Kidney (tissue), 14 donors: ENCODE measurements around the gene TLR10. TPM values are rescaled to one million over a fixed set of nuclear protein-coding genes. Genes with fewer than 3 reads are reported as not detected.

ENCODE experiments used
- DNase-seq, 5 donors: peaks; one replicate each; pipeline ENCODE4 v3.0.0-alpha.2; 2013 to 2020
- FAIRE-seq: peaks from 2 replicates; lab custom pipeline; 2012; peaks lifted over from hg19 to GRCh38; lab: Jason Lieb, UNC
- H3K27ac ChIP-seq, 2 donors: one replicate each; pipeline ENCODE4 v1.7.0; 2013; ENCODE audit warnings: low read depth in 2 of 2, low read length in 2 of 2, inconsistent platforms in 1 of 2
- H3K27me3 ChIP-seq: one replicate; pipeline ENCODE4 v1.7.1; 2013; ENCODE audit warnings: low read length, inconsistent platforms; ENCODE audit not compliant: control insufficient read depth, insufficient read depth
- H3K36me3 ChIP-seq, 3 donors: one replicate each; pipeline versions ENCODE4 v1.7.0 to v1.7.1; 2013; ENCODE audit warnings: low read length in 3 of 3, control low read depth in 1 of 3, inconsistent platforms in 1 of 3; ENCODE audit not compliant: insufficient read depth in 3 of 3, control insufficient read depth in 2 of 3
- H3K4me1 ChIP-seq, 3 donors: one replicate each; pipeline versions ENCODE4 v1.7.0 to v1.7.1; 2013; ENCODE audit warnings: low read length in 3 of 3, inconsistent platforms in 1 of 3, low read depth in 1 of 3; ENCODE audit not compliant: control insufficient read depth in 2 of 3, insufficient read depth in 2 of 3
- H3K4me3 ChIP-seq, 3 donors: one replicate each; pipeline versions ENCODE4 v1.7.0 to v1.8.1; 2013; ENCODE audit warnings: low read length in 3 of 3, control low read depth in 1 of 3, inconsistent platforms in 1 of 3
- H3K9ac ChIP-seq, 3 donors: one replicate each; pipeline versions ENCODE4 v1.7.0 to v1.7.1; 2013; ENCODE audit warnings: low read length in 3 of 3, control low read depth in 1 of 3, inconsistent platforms in 1 of 3
- H3K9me3 ChIP-seq, 3 donors: one replicate each; pipeline versions ENCODE4 v1.7.0 to v1.7.1; 2013; ENCODE audit warnings: low read length in 3 of 3, control low read depth in 1 of 3, inconsistent platforms in 1 of 3; ENCODE audit not compliant: control insufficient read depth in 2 of 3, insufficient read depth in 1 of 3
- intact Hi-C: fragments of 100-400 bp; cut with DNase I; formaldehyde crosslinking; loops from one replicate; pipeline ENCODE4 v1.11.1; 2022
- polyA plus RNA-seq: library from polyadenylated mRNA; stranded (reverse); fragments of 350-450 nt; fragmentation: Illumina TruSeq; extraction: RNeasy Lipid Tissue Mini Kit (QIAGEN cat#74804); gene quantifications from one replicate; pipeline ENCODE4 v1.2.3, GENCODE V29; 2014; ENCODE audit warnings: low read depth, low replicate concordance; ENCODE audit not compliant: insufficient read depth
- total RNA-seq: library from RNA; stranded (reverse); fragmentation: NEBNext Ultra II Directional; extraction: Animal tissue kit (Norgen Biotek cat#: 25700); gene quantifications from one replicate; pipeline ENCODE4 v1.2.1, GENCODE V29; 2021
- TF ChIP-seq, protein P1 (sequence below): IDR thresholded peaks from 3 replicates; pipeline ENCODE4 v1.5.1; 2012; ENCODE audit warnings: mild to moderate bottlenecking, moderate library complexity, borderline replicate concordance; ENCODE audit not compliant: insufficient read depth; ENCODE audit errors: extremely low read depth
- donor health status: control.
- donor health status: control.
- donor health status: control.
- donor health status: control.
- donor health status: control.
- donor health status: DM: yes; HTN: yes; CAD: no.
- donor health status: Normal renal cell carcinoma (clear cell type).

The TLR10 gene
- total and polyA plus RNA-seq, 2 donors from 2014 or later: 0.11 to 2.0 TPM

DNA sequence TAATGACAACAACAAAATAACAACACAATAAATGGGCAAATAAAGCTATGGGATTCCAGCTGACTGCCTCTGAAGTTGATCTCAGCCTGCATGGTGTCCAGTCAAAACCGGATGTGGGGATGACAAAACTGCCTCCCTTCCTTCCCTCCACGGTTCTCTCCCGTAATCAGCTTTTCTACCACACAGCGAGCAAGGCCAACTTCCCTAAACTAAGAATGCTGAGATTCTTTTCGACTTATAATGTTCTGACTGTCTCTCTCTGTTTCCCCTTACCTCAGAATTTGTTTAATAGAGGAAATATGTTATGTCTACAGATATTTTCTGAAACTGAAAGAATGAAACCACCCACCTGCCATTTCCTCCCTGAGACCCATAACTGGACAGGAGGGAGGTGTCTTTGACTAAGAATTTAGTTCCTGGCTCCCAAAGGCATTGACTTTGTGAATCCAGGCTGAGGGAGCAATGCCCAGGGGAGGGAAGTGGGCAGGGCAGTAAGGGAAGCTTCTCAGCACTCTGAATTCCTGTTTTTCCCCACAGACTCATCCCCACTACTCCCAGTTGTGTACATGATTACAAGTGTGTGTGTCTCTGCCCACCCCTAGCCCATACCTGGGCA lies 22.8 kb upstream of the TLR10 start:
- Histone ChIP-seq H3K4me3 (peak overlapping the region in 2 of 3 donors; percentile 28 to 45), H3K4me1 (peaks cover 0 to 6% (median 3%) of the 10 kb centered on the region in 3 donors), H3K27me3 (no peaks in the 10 kb centered on the region), H3K9me3 (no peaks in the 10 kb centered on the region), H3K36me3 (no peaks in the 10 kb centered on the region), H3K27ac (peak overlapping the region; percentile 6 to 51), H3K9ac (peak overlapping the region in 1 of 3 donors; percentile 49)
- no peak for FAIRE-seq
- intact Hi-C loops: no loop called here
- TF ChIP-seq, protein P1, sequence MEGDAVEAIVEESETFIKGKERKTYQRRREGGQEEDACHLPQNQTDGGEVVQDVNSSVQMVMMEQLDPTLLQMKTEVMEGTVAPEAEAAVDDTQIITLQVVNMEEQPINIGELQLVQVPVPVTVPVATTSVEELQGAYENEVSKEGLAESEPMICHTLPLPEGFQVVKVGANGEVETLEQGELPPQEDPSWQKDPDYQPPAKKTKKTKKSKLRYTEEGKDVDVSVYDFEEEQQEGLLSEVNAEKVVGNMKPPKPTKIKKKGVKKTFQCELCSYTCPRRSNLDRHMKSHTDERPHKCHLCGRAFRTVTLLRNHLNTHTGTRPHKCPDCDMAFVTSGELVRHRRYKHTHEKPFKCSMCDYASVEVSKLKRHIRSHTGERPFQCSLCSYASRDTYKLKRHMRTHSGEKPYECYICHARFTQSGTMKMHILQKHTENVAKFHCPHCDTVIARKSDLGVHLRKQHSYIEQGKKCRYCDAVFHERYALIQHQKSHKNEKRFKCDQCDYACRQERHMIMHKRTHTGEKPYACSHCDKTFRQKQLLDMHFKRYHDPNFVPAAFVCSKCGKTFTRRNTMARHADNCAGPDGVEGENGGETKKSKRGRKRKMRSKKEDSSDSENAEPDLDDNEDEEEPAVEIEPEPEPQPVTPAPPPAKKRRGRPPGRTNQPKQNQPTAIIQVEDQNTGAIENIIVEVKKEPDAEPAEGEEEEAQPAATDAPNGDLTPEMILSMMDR: no peak
- peak in 1 of 5 donors; percentile 26 for DNase-seq

DNA sequence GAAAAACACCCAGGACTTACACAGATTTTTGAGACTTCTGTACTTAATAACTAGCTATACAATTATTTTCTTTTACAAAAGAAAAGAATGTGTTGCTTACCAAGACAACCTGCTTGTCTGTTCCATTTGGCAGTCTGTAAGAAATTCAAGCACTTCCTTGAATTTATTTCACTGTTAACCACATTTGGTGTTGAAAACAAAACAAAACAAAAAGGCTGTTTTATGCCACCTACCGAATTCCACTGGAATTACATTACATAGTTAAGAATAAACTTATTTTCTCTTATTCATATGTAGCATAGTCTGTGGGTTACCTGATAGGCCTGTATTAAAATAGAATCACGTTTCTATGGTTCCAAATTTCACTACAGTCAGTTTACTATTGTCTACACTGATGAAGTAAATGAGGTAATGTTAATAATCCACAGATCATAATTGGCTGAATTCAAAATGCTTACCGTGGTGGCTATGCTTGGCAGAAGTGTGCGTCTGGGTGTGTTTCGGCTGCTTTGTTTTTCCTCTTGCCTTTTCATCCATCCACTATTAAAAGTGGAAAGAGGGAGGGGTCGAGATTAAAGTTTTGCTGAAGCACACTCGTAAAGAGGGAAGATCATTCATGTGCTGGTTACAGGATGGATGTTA lies 22.0 kb upstream of the TLR10 start, which contains the start of gene TLR1:
TSS of gene TLR1 (minus strand) at position 138 of the 642 bp plus-strand sequence. CDS start 5,960 bp downstream, outside the sequence.
- FAIRE-seq (peak; percentile 96), DNase-seq (peak in 2 of 5 donors; percentile 61 to 78)
- intact Hi-C loops: no loop called here
- TF ChIP-seq, protein P1: peak; percentile 46
- H3K27me3 ChIP-seq: no peaks in the 10 kb centered on the region
- peak within 1 kb of the TSS; percentile 46 to 59 for H3K27ac ChIP-seq
- H3K36me3 ChIP-seq: peaks cover 0 to 3% (median 0%) of the 10 kb centered on the region in 3 donors
- H3K4me3 ChIP-seq: peak within 1 kb of the TSS; percentile 16 to 66 (median 45)
- H3K9me3 ChIP-seq: no peaks in the 10 kb centered on the region
- H3K4me1 ChIP-seq: peaks cover 0 to 6% (median 3%) of the 10 kb centered on the region in 3 donors
- peak within 1 kb of the TSS in 2 of 3 donors; percentile 45 to 55 for H3K9ac ChIP-seq

DNA sequence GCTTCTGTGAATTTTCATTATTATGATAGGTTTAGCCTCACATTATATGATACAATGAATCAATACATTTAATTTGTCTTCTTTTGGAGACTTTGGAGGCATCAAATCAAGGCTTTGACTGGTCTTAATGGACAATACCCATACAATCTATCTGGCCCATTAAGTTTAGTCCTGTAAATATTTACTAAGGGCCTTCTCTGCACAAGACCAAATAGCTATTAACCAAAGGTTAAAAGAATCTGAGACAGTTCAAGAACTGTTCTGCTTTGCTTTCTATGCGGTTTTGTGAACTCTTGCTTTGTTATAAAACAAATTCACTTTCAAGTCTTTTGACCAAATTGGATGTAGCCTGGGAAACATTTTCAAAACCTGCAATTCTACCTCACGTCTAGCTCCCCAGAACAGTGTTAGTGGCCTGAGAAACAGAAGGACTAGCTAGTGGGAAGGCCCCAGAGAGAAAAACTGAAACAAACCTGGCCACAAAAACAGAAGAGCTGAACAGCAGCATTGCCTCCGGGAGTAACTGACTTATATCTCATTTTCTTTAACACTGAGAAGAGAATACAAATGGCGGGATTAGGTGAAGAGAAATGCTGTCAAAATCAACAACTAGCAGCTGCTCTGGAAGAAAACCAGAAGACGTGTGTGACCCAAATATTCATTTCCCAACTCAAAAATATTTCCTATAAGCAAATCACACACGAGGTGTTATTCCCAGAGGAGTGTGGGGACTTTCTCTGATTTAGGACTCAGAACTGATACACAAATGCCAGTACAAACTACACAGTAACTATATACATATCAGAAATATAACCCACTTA lies 21.3 kb upstream of the TLR10 start:
- Histone ChIP-seq H3K4me3 (peak overlapping the region; percentile 16 to 66 (median 45)), H3K36me3 (peaks cover 0 to 5% (median 0%) of the 10 kb centered on the region in 3 donors), H3K9me3 (no peaks in the 10 kb centered on the region), H3K27ac (peak overlapping the region; percentile 46 to 59), H3K27me3 (no peaks in the 10 kb centered on the region), H3K9ac (peak overlapping the region in 2 of 3 donors; percentile 45 to 55), H3K4me1 (peaks cover 0 to 6% (median 3%) of the 10 kb centered on the region in 3 donors)
- DNase-seq (peak in 2 of 5 donors; percentile 7 to 10), FAIRE-seq (no peak)
- intact Hi-C loops: no loop called here
- TF ChIP-seq, protein P1: no peak
